ENCODE results near the gene CNTN2.

GRCh38 chr1:205030896-205031295 lies 12.1 kb upstream of the CNTN2 start:
- TF ChIP-seq, protein P1, sequence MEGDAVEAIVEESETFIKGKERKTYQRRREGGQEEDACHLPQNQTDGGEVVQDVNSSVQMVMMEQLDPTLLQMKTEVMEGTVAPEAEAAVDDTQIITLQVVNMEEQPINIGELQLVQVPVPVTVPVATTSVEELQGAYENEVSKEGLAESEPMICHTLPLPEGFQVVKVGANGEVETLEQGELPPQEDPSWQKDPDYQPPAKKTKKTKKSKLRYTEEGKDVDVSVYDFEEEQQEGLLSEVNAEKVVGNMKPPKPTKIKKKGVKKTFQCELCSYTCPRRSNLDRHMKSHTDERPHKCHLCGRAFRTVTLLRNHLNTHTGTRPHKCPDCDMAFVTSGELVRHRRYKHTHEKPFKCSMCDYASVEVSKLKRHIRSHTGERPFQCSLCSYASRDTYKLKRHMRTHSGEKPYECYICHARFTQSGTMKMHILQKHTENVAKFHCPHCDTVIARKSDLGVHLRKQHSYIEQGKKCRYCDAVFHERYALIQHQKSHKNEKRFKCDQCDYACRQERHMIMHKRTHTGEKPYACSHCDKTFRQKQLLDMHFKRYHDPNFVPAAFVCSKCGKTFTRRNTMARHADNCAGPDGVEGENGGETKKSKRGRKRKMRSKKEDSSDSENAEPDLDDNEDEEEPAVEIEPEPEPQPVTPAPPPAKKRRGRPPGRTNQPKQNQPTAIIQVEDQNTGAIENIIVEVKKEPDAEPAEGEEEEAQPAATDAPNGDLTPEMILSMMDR (IDR thresholded peaks at IDR 0.05), result no peak
- TF ChIP-seq ZNF138 (CRISPR knock-in tag; conservative IDR thresholded peaks at IDR 0.05) (no peak), JUN (CRISPR knock-in tag; IDR thresholded peaks at IDR 0.05) (no peak), ATF3 (CRISPR knock-in tag; conservative IDR thresholded peaks at IDR 0.05) (no peak)
